Astrocyte (in vitro differentiated cells and primary cell): Measurements from ENCODE around the gene CEACAM6.

Experiments used
- CTCF ChIP-seq: IDR thresholded peaks from 2 replicates; pipeline ENCODE4 v1.5.1; 2011; ENCODE audit warnings: low read depth, mild to moderate bottlenecking, inconsistent platforms, low read length, moderate library complexity; ENCODE audit not compliant: insufficient read depth
- EZH2 ChIP-seq: IDR thresholded peaks from 2 replicates; pipeline ENCODE4 v1.6.1; 2012; ENCODE audit warnings: mild to moderate bottlenecking, low read length, inconsistent platforms; ENCODE audit not compliant: insufficient read depth

DNA sequence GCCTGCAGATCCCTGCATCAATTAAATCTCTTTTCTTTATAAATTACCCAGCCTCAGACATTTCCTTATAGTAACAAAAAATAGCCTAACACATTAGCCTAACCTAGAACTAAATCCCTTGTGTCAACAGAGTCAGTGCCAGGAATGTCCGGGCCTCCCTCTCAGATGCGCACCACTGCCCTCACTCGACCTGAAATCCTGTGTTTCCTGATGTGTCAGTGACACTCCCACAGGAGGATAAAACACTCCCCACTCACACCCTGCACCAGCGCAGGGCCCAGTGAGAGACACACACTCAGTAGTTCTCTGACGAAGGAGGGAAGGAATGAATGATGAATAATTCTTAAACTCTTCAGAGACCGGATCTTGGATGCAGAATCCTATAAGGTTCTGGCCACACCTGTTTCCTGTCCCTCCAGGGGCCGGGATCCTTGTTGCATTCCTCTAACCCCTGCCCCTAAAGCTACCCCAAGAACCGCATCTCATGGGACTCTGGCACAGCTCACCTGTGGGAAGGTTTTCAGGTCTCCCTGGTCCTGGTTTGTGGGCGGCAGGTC, 44.2 kb downstream of the CEACAM6 start:
- TF ChIP-seq CTCF (no peak), EZH2 (no peak)
